ENCODE results near the gene RXFP4.

RXFP4 gene

GRCh38 chr1:155933591-155934096 lies 7.8 kb upstream of the RXFP4 start:
- no peak for ATAC-seq (ENCODE audit: low read depth)
- Histone ChIP-seq H3K4me3 (ENCODE audit: severe bottlenecking) (peak overlapping the region; percentile 91), H3K4me1 (ENCODE audit: insufficient read depth, poor library complexity, severe bottlenecking) (peaks cover 41% of the 10 kb centered on the region), H3K27me3 (ENCODE audit: insufficient read depth, poor library complexity, severe bottlenecking) (no peaks in the 10 kb centered on the region), H3K27ac (ENCODE audit: poor library complexity, severe bottlenecking) (peak overlapping the region; percentile 72), H3K9me3 (ENCODE audit: severe bottlenecking) (no peaks in the 10 kb centered on the region), H3K36me3 (ENCODE audit: low read depth) (peaks cover 54% of the 10 kb centered on the region)
- DNase-seq (ENCODE audit: low spot score): no peak
- no peak for TF ChIP-seq CTCF (IDR thresholded peaks at IDR 0.05; ENCODE audit: poor library complexity, severe bottlenecking)

GRCh38 chr1:155934097-155934935 lies 7.1 kb upstream of the RXFP4 start, which contains the start of gene KHDC4:
TSS of gene KHDC4 (minus strand) at chr1:155934413. CDS start at chr1:155934373, 40 bp downstream.
- ATAC-seq (ENCODE audit: low read depth): peak; percentile 87
- Histone ChIP-seq H3K4me3 (ENCODE audit: severe bottlenecking) (peak within 1 kb of the TSS; percentile 91), H3K36me3 (ENCODE audit: low read depth) (peaks cover 47% of the 10 kb centered on the region)

GRCh38 chr1:155934936-155935590 lies 6.4 kb upstream of the RXFP4 start:
- TF ChIP-seq CTCF (IDR thresholded peaks at IDR 0.05; ENCODE audit: poor library complexity, severe bottlenecking): no peak
- ATAC-seq (ENCODE audit: low read depth): no peak
- peak overlapping the region; percentile 72 for H3K27ac ChIP-seq (ENCODE audit: poor library complexity, severe bottlenecking)
- H3K27me3 ChIP-seq (ENCODE audit: insufficient read depth, poor library complexity, severe bottlenecking): no peaks in the 10 kb centered on the region
- H3K36me3 ChIP-seq (ENCODE audit: low read depth): peaks cover 40% of the 10 kb centered on the region
- no peaks in the 10 kb centered on the region for H3K9me3 ChIP-seq (ENCODE audit: severe bottlenecking)
- no peak for DNase-seq (ENCODE audit: low spot score)
- peaks cover 31% of the 10 kb centered on the region for H3K4me1 ChIP-seq (ENCODE audit: insufficient read depth, poor library complexity, severe bottlenecking)
- H3K4me3 ChIP-seq (ENCODE audit: severe bottlenecking): peak overlapping the region; percentile 91

More at GRCh38 chr1:155934097-155934935, 7.1 kb upstream of the RXFP4 start, which contains the start of gene KHDC4:
- peak; percentile 94 for DNase-seq (ENCODE audit: low spot score)
- TF ChIP-seq CTCF (IDR thresholded peaks at IDR 0.05; ENCODE audit: poor library complexity, severe bottlenecking): no peak
- Histone ChIP-seq H3K9me3 (ENCODE audit: severe bottlenecking) (no peaks in the 10 kb centered on the region), H3K27ac (ENCODE audit: poor library complexity, severe bottlenecking) (peak within 1 kb of the TSS; percentile 72), H3K4me1 (ENCODE audit: insufficient read depth, poor library complexity, severe bottlenecking) (peaks cover 36% of the 10 kb centered on the region), H3K27me3 (ENCODE audit: insufficient read depth, poor library complexity, severe bottlenecking) (no peaks in the 10 kb centered on the region)

- DNase-seq (ENCODE audit: low spot score) (no peak), ATAC-seq (ENCODE audit: low read depth) (peak; percentile 14; the same call in 2 of the 3 replicates)
- H3K4me3 ChIP-seq (ENCODE audit: severe bottlenecking): no peak overlapping the region
- TF ChIP-seq CTCF (IDR thresholded peaks at IDR 0.05; ENCODE audit: poor library complexity, severe bottlenecking): peak; percentile 89
- H3K27me3 ChIP-seq (ENCODE audit: insufficient read depth, poor library complexity, severe bottlenecking): no peaks in the 10 kb centered on the region
- peaks cover 35% of the 10 kb centered on the region for H3K4me1 ChIP-seq (ENCODE audit: insufficient read depth, poor library complexity, severe bottlenecking)
- peaks cover 8% of the 10 kb centered on the region for H3K36me3 ChIP-seq (ENCODE audit: low read depth)
- no peaks in the 10 kb centered on the region for H3K9me3 ChIP-seq (ENCODE audit: severe bottlenecking)
- H3K27ac ChIP-seq (ENCODE audit: poor library complexity, severe bottlenecking): peak overlapping the region; percentile 88
Measured at GRCh38 chr1:155938220-155938627, 3.2 kb upstream of the RXFP4 start.

Data from RWPE2 (cell line).